ENCODE data around the gene PIN1.

- TF ChIP-seq CTCF (IDR thresholded peaks at IDR 0.05; ENCODE audit: insufficient read depth, low read depth, low read length), result no peak
- no peak for TF ChIP-seq EZH2 (IDR thresholded peaks at IDR 0.05; ENCODE audit: insufficient read depth, low read length)
Measured at GRCh38 chr19:9786342-9786741, 48.8 kb upstream of the PIN1 start.
